ENCODE data around the gene FAT2.

- TF ChIP-seq ZNF274 (IDR thresholded peaks at IDR 0.05; ENCODE audit: low read depth, low read length) = no peak
- no peak for TF ChIP-seq SUZ12 (IDR thresholded peaks at IDR 0.05; ENCODE audit: extremely low read depth, insufficient read depth, insufficient read length)
Observed at GRCh38 chr5:151574444-151574996, 16.6 kb downstream of the FAT2 start.
